HepG2 (cell line): ENCODE data around the gene DPEP2NB. TPM values are rescaled to one million over a fixed set of nuclear protein-coding genes. Genes with fewer than 3 reads are reported as not detected.

Experiments
- BRCA1 ChIP-seq: sonication (generic); formaldehyde crosslinking; IDR thresholded peaks from 2 replicates; pipeline ENCODE4 v1.4.0; 2020; ENCODE audit warnings: missing genetic modification reagents
- CENPBD1 ChIP-seq: sonication (generic); formaldehyde crosslinking; IDR thresholded peaks from 2 replicates; pipeline ENCODE4 v1.8.0; 2022; ENCODE audit warnings: missing genetic modification reagents, low read depth, mild to moderate bottlenecking, borderline replicate concordance
- HCFC1 ChIP-seq: fragments of 150-350 bp; IDR thresholded peaks from 2 replicates; pipeline ENCODE4 v1.6.1; 2014; ENCODE audit warnings: low read depth, low read length
- IRX3 ChIP-seq: sonication (generic); formaldehyde crosslinking; IDR thresholded peaks from 2 replicates; pipeline ENCODE4 v1.8.1; 2023; ENCODE audit warnings: mild to moderate bottlenecking, low read depth, missing genetic modification reagents, borderline replicate concordance
- KMT2B ChIP-seq: IDR thresholded peaks from 2 replicates; pipeline ENCODE4 v1.6.1; 2016; ENCODE audit warnings: missing genetic modification reagents, missing compliant biosample characterization
- NBN ChIP-seq: fragments of 450-650 bp; conservative IDR thresholded peaks from 2 replicates; pipeline ENCODE4 v1.6.1; 2017
- PATZ1 ChIP-seq: sonication (generic); formaldehyde crosslinking; IDR thresholded peaks from 2 replicates; pipeline ENCODE4 v1.4.0; 2020; ENCODE audit warnings: missing genetic modification reagents
- PRDM4 ChIP-seq: sonication (generic); formaldehyde crosslinking; IDR thresholded peaks from 2 replicates; pipeline ENCODE4 v1.9.0; 2021; ENCODE audit warnings: missing genetic modification reagents, borderline replicate concordance
- TBX2 ChIP-seq: sonication (generic); formaldehyde crosslinking; IDR thresholded peaks from 2 replicates; pipeline ENCODE4 v1.5.0; 2020; ENCODE audit warnings: missing genetic modification reagents, mild to moderate bottlenecking, borderline replicate concordance
- WIZ ChIP-seq: sonication (generic); formaldehyde crosslinking; IDR thresholded peaks from 2 replicates; pipeline ENCODE4 v1.5.1; 2020; ENCODE audit warnings: mild to moderate bottlenecking, missing genetic modification reagents
- ZBTB20 ChIP-seq: sonication (generic); formaldehyde crosslinking; IDR thresholded peaks from 2 replicates; pipeline ENCODE4 v1.8.1; 2023; ENCODE audit warnings: missing genetic modification reagents, low read depth, mild to moderate bottlenecking, borderline replicate concordance
- ZHX2 ChIP-seq, 2 experiments: sonication (generic) in 1 of 2; formaldehyde crosslinking in 1 of 2; IDR thresholded peaks; 2 replicates each; pipeline versions ENCODE4 v1.6.1 to v1.9.0; 2014 to 2022; ENCODE audit warnings: antibody characterized with exemption in 1 of 2, borderline replicate concordance in 1 of 2, inconsistent platforms in 1 of 2, low read depth in 1 of 2, missing genetic modification reagents in 1 of 2
- ZNF12 ChIP-seq: sonication (generic); formaldehyde crosslinking; IDR thresholded peaks from 2 replicates; pipeline ENCODE4 v1.5.0; 2020; ENCODE audit warnings: missing genetic modification reagents
- ZNF367 ChIP-seq: sonication (generic); formaldehyde crosslinking; IDR thresholded peaks from 2 replicates; pipeline ENCODE4 v1.4.0; 2020; ENCODE audit warnings: missing genetic modification reagents, borderline replicate concordance
- ZNF746 ChIP-seq: sonication (generic); formaldehyde crosslinking; IDR thresholded peaks from 2 replicates; pipeline ENCODE4 v1.8.0; 2022; ENCODE audit warnings: mild to moderate bottlenecking, missing genetic modification reagents
- ZNF781 ChIP-seq: sonication (generic); formaldehyde crosslinking; IDR thresholded peaks from 2 replicates; pipeline ENCODE4 v1.5.1; 2020; ENCODE audit warnings: borderline replicate concordance, mild to moderate bottlenecking, missing genetic modification reagents; ENCODE audit errors: not compliant biosample characterization
- ZNF878 ChIP-seq: sonication (generic); formaldehyde crosslinking; IDR thresholded peaks from 2 replicates; pipeline ENCODE4 v1.8.1; 2023; ENCODE audit warnings: mild to moderate bottlenecking, missing genetic modification reagents, moderate library complexity
- polyA plus RNA-seq, 8 experiments: library from polyadenylated mRNA; depleted of rRNA in 3 of 8; stranded (reverse) in 7 of 8; unstranded in 1 of 8; fragments of >200 nt; fragmentation: Illumina TruSeq in 4 of 8; extraction: Trizol in 4 of 8; gene quantifications; 2 replicates each; pipeline versions ENCODE4 v1.2.1 to v1.2.3, GENCODE V29; 2011 to 2016; ENCODE audit warnings: low read depth in 4 of 8, missing spikeins in 1 of 8, mixed read lengths in 1 of 8; ENCODE audit not compliant: insufficient read depth in 1 of 8
- total RNA-seq, 5 experiments: library from RNA; depleted of rRNA; stranded (reverse); fragments of >200 nt; fragmentation: Illumina TruSeq; extraction: Trizol; gene quantifications; 2 replicates each; pipeline ENCODE4 v1.2.3, GENCODE V29; 2016; ENCODE audit warnings: low read depth in 1 of 5

Gene DPEP2NB
- total and polyA plus RNA-seq, 2 of the 13 experiments (the other 11 are each of a cell fraction or from before 2014, with no cell fraction given), result not detected

- TF ChIP-seq ZHX2 (IDR thresholded peaks at IDR 0.05; ENCODE audit: low read depth) (peak; percentile 95), ZHX2 (CRISPR knock-in tag; IDR thresholded peaks at IDR 0.05; ENCODE audit: borderline replicate concordance) (peak; percentile 48), PATZ1 (CRISPR knock-in tag) (peak; percentile 68), ZNF746 (CRISPR knock-in tag) (no peak; the same call in 1 of the 2 replicates), WIZ (CRISPR knock-in tag) (peak; percentile 97), TBX2 (CRISPR knock-in tag) (peak; percentile 83), KMT2B (CRISPR knock-in tag) (peak; percentile 100), ZNF367 (CRISPR knock-in tag) (no peak; the same call in 1 of the 2 replicates), HCFC1 (peak; percentile 90), ZBTB20 (CRISPR knock-in tag) (no peak), ZNF781 (CRISPR knock-in tag) (peak; percentile 97), CENPBD1 (no peak), BRCA1 (CRISPR knock-in tag) (peak; percentile 34; the same call in 1 of the 2 replicates), PRDM4 (CRISPR knock-in tag) (peak; percentile 16; the same call in 1 of the 2 replicates), ZNF12 (CRISPR knock-in tag) (peak; percentile 41; the same call in 1 of the 2 replicates), NBN (no peak), IRX3 (CRISPR knock-in tag) (peak; percentile 86; the same call in 1 of the 2 replicates), ZNF878 (CRISPR knock-in tag) (no peak; the same call in 1 of the 2 replicates)
Measured at GRCh38 chr16:68022728-68023537, 7.2 kb upstream of the DPEP2NB start, which contains the start of the genes DDX28 and DUS2 (continued).
